Measurements from ENCODE around the gene PUSL1. TPM values are rescaled to one million over a fixed set of nuclear protein-coding genes. Genes with fewer than 3 reads are reported as not detected.

The PUSL1 gene
- total and polyA plus RNA-seq, 2 of the 13 experiments (the other 11 are each of a cell fraction or from before 2014, with no cell fraction given) = 8.3 to 22.2 TPM

GRCh38 chr1:1325288-1326074 is 17.1 kb downstream of the PUSL1 start (continued):
- peak; percentile 31; the same call in 1 of the 2 replicates for TF ChIP-seq THAP9 (CRISPR knock-in tag; IDR thresholded peaks at IDR 0.05; ENCODE audit: borderline replicate concordance)
- TF ChIP-seq RARA (CRISPR knock-in tag; IDR thresholded peaks at IDR 0.05) = no peak
- TF ChIP-seq ZNF281 (CRISPR knock-in tag; IDR thresholded peaks at IDR 0.05; ENCODE audit: borderline replicate concordance) = peak; percentile 11; the same call in 1 of the 2 replicates
- 0 out of 2 replicates have a peak, but pooled peaks have one; percentile 10 for TF ChIP-seq ZIK1 (CRISPR knock-in tag; IDR thresholded peaks at IDR 0.05; ENCODE audit: borderline replicate concordance, low read depth)
- TF ChIP-seq NCOA1 (CRISPR knock-in tag; IDR thresholded peaks at IDR 0.05) = 0 out of 2 replicates have a peak, but pooled peaks have one; percentile 4
- 0 out of 2 replicates have a peak, but pooled peaks have one; percentile 5 for TF ChIP-seq ZNF225 (CRISPR knock-in tag; IDR thresholded peaks at IDR 0.05)
- TF ChIP-seq IKZF5 (CRISPR knock-in tag; IDR thresholded peaks at IDR 0.05) = 0 out of 2 replicates have a peak, but pooled peaks have one; percentile 12
- TF ChIP-seq ZNF44 (CRISPR knock-in tag; IDR thresholded peaks at IDR 0.05) = 0 out of 2 replicates have a peak, but pooled peaks have one; percentile 6
- 0 out of 2 replicates have a peak, but pooled peaks have one; percentile 1 for TF ChIP-seq ZNF317 (CRISPR knock-in tag; IDR thresholded peaks at IDR 0.05)
- TF ChIP-seq IKZF4 (CRISPR knock-in tag; IDR thresholded peaks at IDR 0.05; ENCODE audit: borderline replicate concordance, low read depth, not compliant biosample characterization) = peak; percentile 45
- peak; percentile 65; the same call in 1 of the 2 replicates for TF ChIP-seq BCL3 (CRISPR knock-in tag; IDR thresholded peaks at IDR 0.05)
- 0 out of 2 replicates have a peak, but pooled peaks have one; percentile 67 for TF ChIP-seq ZNF274 (CRISPR knock-in tag; IDR thresholded peaks at IDR 0.05)
- 0 out of 2 replicates have a peak, but pooled peaks have one; percentile 13 for TF ChIP-seq ZNF710 (CRISPR knock-in tag; IDR thresholded peaks at IDR 0.05; ENCODE audit: borderline replicate concordance)
- no peak for TF ChIP-seq KLF15 (CRISPR knock-in tag; IDR thresholded peaks at IDR 0.05; ENCODE audit: borderline replicate concordance)
- TF ChIP-seq ZNF720 (CRISPR knock-in tag; IDR thresholded peaks at IDR 0.05) = no peak
- TF ChIP-seq LCORL (IDR thresholded peaks at IDR 0.05) = no peak
- TF ChIP-seq LCORL (CRISPR knock-in tag; IDR thresholded peaks at IDR 0.05) = 0 out of 2 replicates have a peak, but pooled peaks have one; percentile 7

All from HepG2 (cell line).